Lower leg skin (tissue), 3 donors: ENCODE measurements around the gene SNRNP200.

ENCODE experiments used
- POLR2A ChIP-seq, 2 donors: fragments of 450-650 bp; IDR thresholded peaks; one replicate each; pipeline ENCODE4 v1.6.1; 2016 to 2017; ENCODE audit warnings: antibody characterized with exemption in 2 of 2, mild to moderate bottlenecking in 1 of 2, moderate library complexity in 1 of 2
- TF ChIP-seq, protein P1 (sequence below), 3 donors: fragments of 450-650 bp; IDR thresholded peaks; one replicate each; pipeline ENCODE4 v1.5.1; 2016; ENCODE audit warnings: antibody characterized with exemption in 3 of 3, mild to moderate bottlenecking in 3 of 3, moderate library complexity in 2 of 3

DNA sequence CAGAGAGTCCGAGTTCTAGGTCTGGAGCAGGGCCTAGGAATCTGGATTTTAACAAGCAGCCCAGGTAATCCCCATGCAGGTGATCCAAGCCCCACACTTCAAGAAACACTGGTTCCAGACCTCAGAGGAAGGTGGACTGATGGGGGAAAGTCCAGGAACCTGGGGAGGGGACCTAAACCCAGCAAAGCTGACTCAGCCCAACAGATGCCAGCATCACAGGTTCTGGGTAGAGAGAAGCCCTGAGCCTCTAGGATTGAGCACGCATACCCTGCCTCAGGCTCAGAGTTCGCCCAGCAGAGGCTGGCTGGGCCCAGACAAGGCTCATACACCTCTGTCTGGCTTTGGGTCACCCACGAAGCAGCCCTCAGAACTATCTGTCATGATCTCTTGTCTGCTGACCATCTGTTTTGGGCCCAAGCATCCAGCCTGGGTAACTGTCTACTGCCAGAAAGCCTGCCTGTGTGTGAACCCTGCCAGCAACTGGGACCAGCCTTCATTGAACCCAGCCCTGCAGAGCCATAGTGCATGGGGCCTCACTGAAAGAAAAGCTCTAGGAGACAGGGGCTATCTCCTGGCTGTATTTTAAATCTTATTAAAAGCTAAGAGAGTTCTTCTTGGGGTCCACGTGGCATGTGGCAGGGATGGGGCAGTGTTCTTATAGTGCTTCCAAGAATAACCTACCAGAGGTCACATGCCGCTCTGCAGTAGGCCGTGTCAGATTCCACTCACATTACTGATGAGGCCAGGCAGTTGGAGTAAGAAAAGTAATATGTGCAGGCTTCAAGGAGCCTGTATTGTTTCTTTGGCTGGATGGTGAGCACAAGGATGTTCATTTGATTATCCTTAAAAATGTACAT is 47.0 kb downstream of the SNRNP200 start:
- TF ChIP-seq, protein P1, sequence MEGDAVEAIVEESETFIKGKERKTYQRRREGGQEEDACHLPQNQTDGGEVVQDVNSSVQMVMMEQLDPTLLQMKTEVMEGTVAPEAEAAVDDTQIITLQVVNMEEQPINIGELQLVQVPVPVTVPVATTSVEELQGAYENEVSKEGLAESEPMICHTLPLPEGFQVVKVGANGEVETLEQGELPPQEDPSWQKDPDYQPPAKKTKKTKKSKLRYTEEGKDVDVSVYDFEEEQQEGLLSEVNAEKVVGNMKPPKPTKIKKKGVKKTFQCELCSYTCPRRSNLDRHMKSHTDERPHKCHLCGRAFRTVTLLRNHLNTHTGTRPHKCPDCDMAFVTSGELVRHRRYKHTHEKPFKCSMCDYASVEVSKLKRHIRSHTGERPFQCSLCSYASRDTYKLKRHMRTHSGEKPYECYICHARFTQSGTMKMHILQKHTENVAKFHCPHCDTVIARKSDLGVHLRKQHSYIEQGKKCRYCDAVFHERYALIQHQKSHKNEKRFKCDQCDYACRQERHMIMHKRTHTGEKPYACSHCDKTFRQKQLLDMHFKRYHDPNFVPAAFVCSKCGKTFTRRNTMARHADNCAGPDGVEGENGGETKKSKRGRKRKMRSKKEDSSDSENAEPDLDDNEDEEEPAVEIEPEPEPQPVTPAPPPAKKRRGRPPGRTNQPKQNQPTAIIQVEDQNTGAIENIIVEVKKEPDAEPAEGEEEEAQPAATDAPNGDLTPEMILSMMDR (IDR thresholded peaks at IDR 0.05) = no peak
- TF ChIP-seq POLR2A (IDR thresholded peaks at IDR 0.05) = no peak
